Astrocyte (in vitro differentiated cells and primary cell): ENCODE results near the gene SLC25A28. TPM values are rescaled to one million over a fixed set of nuclear protein-coding genes. Genes with fewer than 3 reads are reported as not detected.
A peak's percentile ranks its signal among the peaks of the same experiment; 100 is the strongest.

ENCODE experiments used
- DNase-seq: peaks from one replicate; pipeline ENCODE4 v3.0.0-alpha.2; 2010; ENCODE audit warnings: low read depth
- FAIRE-seq: peaks from 2 replicates; lab custom pipeline; 2011; peaks lifted over from hg19 to GRCh38; lab: Jason Lieb, UNC
- H2AFZ ChIP-seq: 2 replicates; pipeline ENCODE4 v1.6.0; 2012; ENCODE audit warnings: low read depth, low read length, inconsistent platforms
- H3K27ac ChIP-seq: 2 replicates; pipeline ENCODE4 v1.5.1; 2011; ENCODE audit warnings: low read depth, low read length, inconsistent platforms
- H3K27me3 ChIP-seq: 2 replicates; pipeline ENCODE4 v1.6.0; 2011; ENCODE audit warnings: low read length, inconsistent platforms; ENCODE audit not compliant: insufficient read depth
- H3K36me3 ChIP-seq: 2 replicates; pipeline ENCODE4 v1.5.1; 2011; ENCODE audit warnings: low read length, inconsistent platforms; ENCODE audit not compliant: insufficient read depth
- H3K4me1 ChIP-seq: 2 replicates; pipeline ENCODE4 v1.5.1; 2011; ENCODE audit warnings: low read length, inconsistent platforms; ENCODE audit not compliant: insufficient read depth
- H3K4me2 ChIP-seq: 2 replicates; pipeline ENCODE4 v1.6.0; 2012; ENCODE audit warnings: low read length, inconsistent platforms
- H3K4me3 ChIP-seq: 2 replicates; pipeline ENCODE4 v1.5.1; 2011; ENCODE audit warnings: low read depth, mild to moderate bottlenecking, low read length, inconsistent platforms; ENCODE audit not compliant: insufficient read depth
- H3K79me2 ChIP-seq: 2 replicates; pipeline ENCODE4 v1.6.0; 2012; ENCODE audit warnings: mild to moderate bottlenecking, low read length, inconsistent platforms; ENCODE audit not compliant: insufficient read depth
- H3K9ac ChIP-seq: 2 replicates; pipeline ENCODE4 v1.6.0; 2012; ENCODE audit warnings: mild to moderate bottlenecking, low read length, inconsistent platforms
- H3K9me3 ChIP-seq: 2 replicates; pipeline ENCODE4 v1.5.1; 2012; ENCODE audit warnings: low read depth, mild to moderate bottlenecking, low read length, inconsistent platforms; ENCODE audit not compliant: insufficient read depth
- H4K20me1 ChIP-seq: 2 replicates; pipeline ENCODE4 v1.6.0; 2012; ENCODE audit warnings: low read length, inconsistent platforms; ENCODE audit not compliant: insufficient read depth
- H3K27ac Mint-ChIP-seq: one replicate; pipeline ENCODE4 v1.8.0; 2021; ENCODE audit warnings: mild to moderate bottlenecking, mixed read lengths; ENCODE audit not compliant: unreplicated experiment
- H3K27me3 Mint-ChIP-seq: one replicate; pipeline ENCODE4 v1.8.0; 2021; ENCODE audit warnings: low read depth, mixed read lengths; ENCODE audit not compliant: unreplicated experiment
- H3K36me3 Mint-ChIP-seq: one replicate; pipeline ENCODE4 v1.8.0; 2021; ENCODE audit warnings: low read depth, mixed read lengths; ENCODE audit not compliant: unreplicated experiment
- H3K4me1 Mint-ChIP-seq: one replicate; pipeline ENCODE4 v1.8.0; 2021; ENCODE audit warnings: low read depth, mixed read lengths; ENCODE audit not compliant: unreplicated experiment
- H3K4me3 Mint-ChIP-seq: one replicate; pipeline ENCODE4 v1.8.0; 2021; ENCODE audit warnings: mild to moderate bottlenecking, moderate library complexity, mixed read lengths; ENCODE audit not compliant: unreplicated experiment
- H3K9me3 Mint-ChIP-seq: one replicate; pipeline ENCODE4 v1.8.0; 2021; ENCODE audit warnings: mild to moderate bottlenecking, mixed read lengths; ENCODE audit not compliant: unreplicated experiment
- CTCF ChIP-seq: IDR thresholded peaks from 2 replicates; pipeline ENCODE4 v1.5.1; 2011; ENCODE audit warnings: low read depth, mild to moderate bottlenecking, inconsistent platforms, low read length, moderate library complexity; ENCODE audit not compliant: insufficient read depth
- EZH2 ChIP-seq: IDR thresholded peaks from 2 replicates; pipeline ENCODE4 v1.6.1; 2012; ENCODE audit warnings: mild to moderate bottlenecking, low read length, inconsistent platforms; ENCODE audit not compliant: insufficient read depth
- total RNA-seq: library from RNA; stranded (reverse); gene quantifications from 2 replicates; pipeline ENCODE4 v1.2.1, GENCODE V29; 2021

SLC25A28 gene
- total RNA-seq, 1 donor from 2014 or later = 38.0 TPM

GRCh38 chr10:99665304-99665703 is 45.1 kb upstream of the SLC25A28 start:
- H2AFZ ChIP-seq = no peak overlapping the region
- FAIRE-seq (no peak), DNase-seq (no peak)
- no peak overlapping the region for H3K27ac ChIP-seq
- peaks cover 52% of the 10 kb centered on the region for H3K79me2 ChIP-seq
- peaks cover 31% of the 10 kb centered on the region for H4K20me1 ChIP-seq
- Mint-ChIP-seq H3K4me3 (no peak overlapping the region), H3K27ac (no peak overlapping the region), H3K9me3 (no peaks in the 10 kb centered on the region), H3K36me3 (no peaks in the 10 kb centered on the region), H3K4me1 (peaks cover 18% of the 10 kb centered on the region), H3K27me3 (no peaks in the 10 kb centered on the region)
- peaks cover 30% of the 10 kb centered on the region for H3K4me1 ChIP-seq
- H3K9me3 ChIP-seq = no peaks in the 10 kb centered on the region
- no peak overlapping the region for H3K9ac ChIP-seq
- H3K4me3 ChIP-seq = no peak overlapping the region
- H3K36me3 ChIP-seq = peaks cover 17% of the 10 kb centered on the region
- H3K27me3 ChIP-seq = no peaks in the 10 kb centered on the region
- no peak overlapping the region for H3K4me2 ChIP-seq
- TF ChIP-seq CTCF (no peak), EZH2 (no peak)

DNA sequence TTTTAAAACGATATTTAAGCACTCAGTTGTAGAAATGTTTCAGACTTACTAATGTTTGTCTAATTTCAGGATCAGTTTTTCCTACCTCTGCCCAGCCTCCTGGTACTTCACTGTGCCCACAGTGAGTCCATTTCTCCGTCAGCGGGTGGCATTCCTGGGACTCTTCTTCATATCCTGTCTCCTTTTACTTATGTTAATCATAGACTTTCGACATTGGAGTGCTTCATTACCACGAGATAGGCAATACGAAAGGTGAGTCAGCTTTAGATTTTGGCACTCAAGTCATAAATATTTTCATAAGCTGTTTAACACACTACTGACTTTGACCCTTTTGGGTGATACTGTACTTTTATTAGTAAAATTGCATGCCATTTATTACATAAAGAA is 41.1 kb upstream of the SLC25A28 start:
- Histone ChIP-seq H3K27ac (peak overlapping the region; percentile 87), H3K4me2 (peak overlapping the region; percentile 98)

More for the DNA sequence above, 41.1 kb upstream of the SLC25A28 start:
- Histone ChIP-seq H3K4me3 (peak overlapping the region; percentile 98), H3K36me3 (peaks cover 9% of the 10 kb centered on the region), H3K4me1 (peaks cover 30% of the 10 kb centered on the region), H3K9ac (peak overlapping the region; percentile 99), H4K20me1 (peaks cover 27% of the 10 kb centered on the region), H3K9me3 (no peaks in the 10 kb centered on the region), H3K27me3 (no peaks in the 10 kb centered on the region), H2AFZ (no peak overlapping the region), H3K79me2 (peaks cover 58% of the 10 kb centered on the region)
- peak; percentile 70 for FAIRE-seq
- Mint-ChIP-seq H3K36me3 (no peaks in the 10 kb centered on the region), H3K4me3 (peak overlapping the region; percentile 76), H3K9me3 (no peaks in the 10 kb centered on the region), H3K4me1 (peaks cover 10% of the 10 kb centered on the region), H3K27ac (no peak overlapping the region), H3K27me3 (peaks cover 2% of the 10 kb centered on the region)
- TF ChIP-seq EZH2 (no peak), CTCF (no peak)
- peak; percentile 86 for DNase-seq
